Endometrial microvascular endothelial cells (primary cell): ENCODE measurements around the gene POLR2E. TPM values are rescaled to one million over a fixed set of nuclear protein-coding genes. Genes with fewer than 3 reads are reported as not detected.
"Not testable (repeated sequence)": the region's sequence is repeated elsewhere in the genome, so short reads cannot be mapped to it uniquely, and the experiment has no call there.

Experiments
- in situ Hi-C: cut with HindIII; loops from 2 replicates; pipeline ENCODE4 v1.10.0; 2017; ENCODE audit warnings: low sequenced_read_pairs, low pct_unique_long_range_greater_than_20kb; ENCODE audit errors: inconsistent ontology term
- total RNA-seq: library from RNA; depleted of rRNA; stranded (reverse); fragments of >200 nt; gene quantifications from one replicate; pipeline ENCODE4 v1.2.3, GENCODE V29; 2015; ENCODE audit errors: inconsistent ontology term

The POLR2E gene
- 304 TPM for total RNA-seq

DNA sequence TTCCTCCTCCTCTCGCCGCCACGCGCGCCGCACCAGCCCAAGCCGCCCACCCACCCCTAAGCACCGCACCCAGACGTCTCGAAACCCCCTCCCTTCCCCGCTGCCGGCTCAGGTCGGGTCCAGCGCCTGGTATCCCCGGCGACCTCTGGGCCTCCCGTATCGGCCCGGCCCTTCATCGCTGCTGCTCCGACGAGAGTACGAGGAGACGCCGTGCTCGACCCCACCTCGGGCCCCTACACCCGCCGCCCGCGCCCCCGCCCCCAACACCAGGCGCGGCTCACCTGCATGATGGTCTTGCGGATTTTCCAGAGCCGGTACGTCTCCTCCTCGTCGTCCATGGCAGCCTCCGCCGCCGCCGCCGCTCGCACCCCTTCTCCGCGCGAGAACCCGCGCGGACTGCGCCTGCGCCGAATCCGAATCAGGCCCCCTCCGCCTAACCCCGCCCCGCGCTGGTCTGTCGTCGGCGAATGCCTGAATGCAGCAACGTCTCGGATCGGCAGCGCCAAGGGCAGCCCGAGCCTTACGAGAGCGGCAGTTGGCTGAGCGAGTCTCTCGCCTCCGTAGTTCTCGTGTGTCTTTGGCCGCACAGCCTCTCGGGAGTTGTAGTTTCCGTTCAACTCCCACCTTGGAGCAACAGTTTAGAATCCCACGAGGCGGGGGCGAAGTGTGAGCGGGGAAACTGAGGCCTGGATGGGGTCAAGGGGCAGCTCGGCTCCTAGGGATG is at the start of gene POLR2E:
Gene POLR2E, minus strand, starts transcription at position 398 of the 724 bp plus-strand sequence. Its CDS starts 60 bp downstream, at position 338.
- in situ Hi-C loops: no loop called here

- in situ Hi-C loops: no loop called here
These were observed 49.6 kb upstream of the POLR2E start for GRCh38 chr19:1144741-1145140.

- in situ Hi-C loops: no loop called here
These were observed 48.7 kb upstream of the POLR2E start for GRCh38 chr19:1143828-1144399.

DNA sequence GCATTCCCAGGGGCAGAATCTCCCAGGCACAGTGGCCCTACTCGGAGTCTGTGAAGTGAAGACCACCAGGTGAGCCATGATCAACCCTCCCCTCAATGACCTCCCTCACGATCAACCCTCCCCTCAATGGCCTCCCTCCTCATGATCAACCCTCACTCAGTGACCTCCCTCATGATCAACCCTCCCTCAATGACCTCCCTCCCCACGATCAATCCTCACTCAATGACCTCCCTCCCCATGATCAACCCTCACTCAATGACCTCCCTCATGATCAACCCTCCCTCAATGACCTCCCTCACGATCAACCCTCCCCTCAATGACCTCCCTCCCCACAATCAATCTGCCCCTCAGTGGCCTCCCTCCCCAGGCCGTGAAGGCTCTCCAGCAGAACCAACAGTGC is 46.8 kb upstream of the POLR2E start:
- in situ Hi-C loops: no loop called here

DNA sequence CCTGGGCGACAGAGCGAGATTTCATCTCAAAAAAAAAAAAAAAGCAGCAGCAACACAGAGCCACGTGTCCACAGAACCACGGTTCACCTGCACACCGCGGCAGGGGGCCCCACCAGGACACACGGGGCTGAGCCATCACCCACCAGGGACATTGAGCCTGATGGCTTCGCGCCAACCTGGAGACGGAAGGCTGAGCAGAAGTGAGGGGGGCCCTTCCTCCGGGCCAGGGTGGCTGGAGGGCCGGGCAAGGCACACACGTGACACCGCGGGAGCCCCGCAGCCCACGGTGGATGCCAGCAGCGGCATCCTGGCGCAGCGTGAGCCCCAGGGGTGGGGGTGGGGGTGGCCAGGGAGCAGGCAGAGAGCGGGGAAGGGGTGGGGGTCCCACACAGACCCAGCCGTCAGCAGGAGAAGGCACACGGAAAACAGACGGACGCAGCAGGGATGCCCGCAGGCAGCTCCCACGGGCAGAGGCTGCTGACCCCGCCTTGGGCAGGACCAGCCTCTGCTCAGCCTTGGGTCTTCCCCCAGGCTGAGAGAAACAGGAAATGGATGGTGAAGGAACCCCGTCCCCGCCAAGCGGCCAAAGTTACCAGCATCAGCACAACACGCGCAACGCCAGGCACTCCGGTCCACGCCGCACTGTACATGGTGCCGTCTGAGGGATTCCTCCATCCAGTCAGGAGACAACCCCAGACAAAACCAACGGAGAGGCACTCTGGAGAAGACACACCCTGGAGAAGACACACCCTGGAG is 45.3 kb upstream of the POLR2E start:
- in situ Hi-C loops: no loop called here

DNA sequence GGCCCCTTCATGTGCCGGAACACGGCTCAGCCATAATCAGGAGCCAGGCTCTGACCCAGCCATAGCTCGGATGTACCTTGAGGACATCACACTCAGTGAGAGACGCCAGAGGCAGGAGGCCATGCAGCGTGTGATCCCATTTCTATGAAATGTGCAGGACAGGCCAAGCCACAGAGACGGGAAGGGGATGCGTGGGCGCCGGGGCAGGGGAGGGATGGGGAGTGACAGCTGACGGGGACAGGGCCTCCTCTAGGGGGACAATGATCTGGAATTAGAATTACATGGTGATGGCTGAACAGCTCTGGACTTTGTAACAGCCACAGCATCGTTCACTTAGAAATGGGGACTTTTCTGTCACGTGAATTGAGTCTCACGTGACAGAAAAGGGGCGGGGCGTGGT is 44.0 kb upstream of the POLR2E start:
- in situ Hi-C loops: no loop called here

- in situ Hi-C loops: no loop called here
These were observed 42.9 kb upstream of the POLR2E start for GRCh38 chr19:1138121-1138520.

DNA sequence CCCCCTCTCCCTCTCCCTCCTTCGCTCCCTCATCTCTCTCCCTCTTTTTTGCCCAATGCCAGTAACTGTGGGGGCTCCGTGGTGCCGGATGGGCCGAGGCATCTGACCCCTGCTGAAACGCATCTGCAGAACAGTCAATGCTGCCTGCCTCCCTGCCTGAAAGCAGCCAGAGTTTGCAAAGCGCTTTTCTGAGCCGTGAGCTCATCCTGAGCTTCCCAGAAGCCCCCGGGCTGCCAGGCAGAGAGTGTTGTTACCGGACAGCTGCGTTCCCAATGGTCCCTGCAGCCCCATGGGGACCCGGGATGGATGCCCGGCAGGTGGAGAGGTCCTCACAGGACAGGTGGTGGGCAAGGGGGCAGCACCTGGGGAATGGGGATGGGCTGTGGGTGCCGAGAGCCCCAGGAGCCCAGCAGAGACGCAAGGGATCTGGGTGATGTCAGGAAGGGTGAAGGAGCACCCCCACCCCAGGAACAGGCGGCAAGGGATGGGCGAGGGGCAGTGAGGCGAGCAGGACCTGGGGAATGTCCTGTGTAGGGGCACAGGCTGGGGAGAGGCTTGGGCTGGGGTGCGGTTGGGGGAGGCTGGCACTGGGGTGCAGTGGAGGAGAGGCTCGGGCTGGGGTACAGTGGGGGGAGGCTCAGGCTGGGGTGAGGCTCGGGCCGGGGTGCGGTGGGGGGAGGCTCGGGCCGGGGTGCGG is 41.6 kb upstream of the POLR2E start:
- in situ Hi-C loops: no loop called here

GRCh38 chr19:1136201-1136600 is 41.0 kb upstream of the POLR2E start:
- in situ Hi-C loops: no loop called here

- in situ Hi-C loops: no loop called here
These were observed 40.3 kb upstream of the POLR2E start for GRCh38 chr19:1135454-1135853.

- in situ Hi-C loops: no loop called here
These were observed 39.3 kb upstream of the POLR2E start for GRCh38 chr19:1134431-1134830.

DNA sequence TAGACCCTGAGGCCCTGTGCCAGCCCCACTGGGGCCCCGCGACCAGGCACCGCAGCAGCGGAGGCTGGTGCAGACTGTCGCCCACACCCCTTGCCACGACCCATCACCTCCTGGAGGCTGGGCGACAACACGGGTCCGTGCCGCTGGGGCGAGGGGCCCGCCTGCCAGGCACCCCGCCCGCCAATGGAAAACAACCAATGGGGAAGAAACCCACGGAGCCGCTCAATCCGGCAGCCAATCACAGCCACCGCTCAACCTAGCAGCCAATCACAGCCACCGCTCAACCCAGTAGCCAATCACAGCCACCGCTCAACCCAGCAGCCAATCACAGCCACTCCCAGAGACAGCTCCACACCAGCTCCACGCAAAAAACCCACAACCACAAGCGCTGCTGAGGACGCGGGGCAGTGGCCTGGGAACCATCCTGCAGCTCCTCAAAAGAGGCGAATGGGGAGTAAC is 38.3 kb upstream of the POLR2E start:
- in situ Hi-C loops: no loop called here

DNA sequence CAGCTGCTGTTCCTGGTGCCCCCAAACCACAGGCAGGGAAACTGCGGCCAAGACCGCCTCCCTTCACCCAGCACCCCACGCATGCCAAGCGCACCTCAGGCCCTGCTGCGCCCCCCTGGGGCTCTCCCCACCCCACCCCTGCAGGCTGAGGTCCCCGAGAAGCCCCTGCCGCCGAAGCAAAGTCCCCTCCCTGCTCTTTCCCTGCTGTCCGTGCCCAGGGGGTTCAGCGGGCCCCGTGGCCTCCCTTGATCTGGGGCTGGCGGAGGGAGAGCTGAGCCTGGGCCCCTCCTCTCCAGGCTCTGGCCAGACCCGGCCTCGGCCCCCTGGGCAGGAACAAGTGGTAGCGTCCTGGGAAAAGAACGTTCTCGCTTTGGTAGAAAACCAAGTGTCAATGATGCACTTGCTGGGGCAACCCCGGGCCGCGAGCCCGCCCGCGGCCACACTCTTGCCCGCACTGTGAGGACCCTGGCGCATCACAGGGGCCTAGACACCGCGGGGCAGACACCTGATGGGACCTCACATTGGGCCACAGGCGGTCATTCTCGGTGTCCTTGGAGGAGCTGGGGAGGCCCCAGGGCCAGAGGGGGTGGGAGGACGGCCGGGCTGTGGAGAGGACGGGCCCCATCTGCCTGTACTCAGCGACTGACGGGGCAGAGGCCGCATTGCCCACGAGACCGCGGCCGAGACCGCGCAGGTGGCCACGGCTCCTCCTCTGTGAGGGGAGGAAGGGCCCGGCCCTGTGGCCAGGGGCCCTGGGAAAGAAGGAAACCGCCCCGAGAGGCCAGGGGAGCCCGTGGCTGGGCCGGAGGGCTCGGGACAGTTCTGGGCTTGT is 37.6 kb upstream of the POLR2E start:
- in situ Hi-C loops: no loop called here

DNA sequence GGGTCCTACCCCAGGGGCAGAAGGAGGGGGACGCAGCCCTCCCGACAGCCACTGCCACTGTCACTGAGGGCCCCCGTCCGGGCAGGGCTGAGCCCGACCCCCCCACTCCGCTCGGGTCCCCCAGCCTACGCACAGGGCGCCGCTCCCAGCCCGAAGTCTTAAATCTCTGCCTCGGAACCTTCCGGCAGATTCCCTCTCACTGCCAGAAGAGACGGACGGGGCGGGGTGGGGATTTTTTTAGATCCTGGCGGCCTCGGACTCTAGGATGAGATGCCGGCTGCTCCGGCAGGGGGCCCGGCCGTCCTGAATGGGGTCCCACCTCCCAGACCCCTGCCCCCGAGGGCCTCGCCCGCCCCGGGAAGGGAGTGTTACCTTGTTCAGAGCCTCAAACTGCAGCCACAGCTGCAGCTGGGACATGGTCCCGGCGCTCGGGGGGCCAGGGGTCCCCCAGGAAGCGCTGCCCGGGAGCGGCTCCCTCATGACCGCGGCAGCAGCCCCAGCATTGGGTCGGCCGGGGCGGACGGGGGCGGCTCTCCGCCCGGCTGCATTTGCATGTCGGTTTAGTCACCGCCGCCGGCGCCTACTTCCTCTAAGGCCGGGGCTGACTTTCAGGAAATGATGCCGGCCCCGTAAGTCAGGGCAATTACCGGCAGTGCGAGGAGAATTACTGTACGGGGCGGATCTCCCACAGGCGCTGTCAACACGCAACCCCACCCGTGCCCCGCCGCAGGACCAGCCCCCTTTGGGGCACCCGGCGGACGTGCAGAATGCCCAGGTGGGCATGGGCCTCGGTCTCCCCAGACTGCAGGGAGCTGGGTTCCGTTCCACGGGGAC is 36.8 kb upstream of the POLR2E start:
- in situ Hi-C loops: no loop called here

DNA sequence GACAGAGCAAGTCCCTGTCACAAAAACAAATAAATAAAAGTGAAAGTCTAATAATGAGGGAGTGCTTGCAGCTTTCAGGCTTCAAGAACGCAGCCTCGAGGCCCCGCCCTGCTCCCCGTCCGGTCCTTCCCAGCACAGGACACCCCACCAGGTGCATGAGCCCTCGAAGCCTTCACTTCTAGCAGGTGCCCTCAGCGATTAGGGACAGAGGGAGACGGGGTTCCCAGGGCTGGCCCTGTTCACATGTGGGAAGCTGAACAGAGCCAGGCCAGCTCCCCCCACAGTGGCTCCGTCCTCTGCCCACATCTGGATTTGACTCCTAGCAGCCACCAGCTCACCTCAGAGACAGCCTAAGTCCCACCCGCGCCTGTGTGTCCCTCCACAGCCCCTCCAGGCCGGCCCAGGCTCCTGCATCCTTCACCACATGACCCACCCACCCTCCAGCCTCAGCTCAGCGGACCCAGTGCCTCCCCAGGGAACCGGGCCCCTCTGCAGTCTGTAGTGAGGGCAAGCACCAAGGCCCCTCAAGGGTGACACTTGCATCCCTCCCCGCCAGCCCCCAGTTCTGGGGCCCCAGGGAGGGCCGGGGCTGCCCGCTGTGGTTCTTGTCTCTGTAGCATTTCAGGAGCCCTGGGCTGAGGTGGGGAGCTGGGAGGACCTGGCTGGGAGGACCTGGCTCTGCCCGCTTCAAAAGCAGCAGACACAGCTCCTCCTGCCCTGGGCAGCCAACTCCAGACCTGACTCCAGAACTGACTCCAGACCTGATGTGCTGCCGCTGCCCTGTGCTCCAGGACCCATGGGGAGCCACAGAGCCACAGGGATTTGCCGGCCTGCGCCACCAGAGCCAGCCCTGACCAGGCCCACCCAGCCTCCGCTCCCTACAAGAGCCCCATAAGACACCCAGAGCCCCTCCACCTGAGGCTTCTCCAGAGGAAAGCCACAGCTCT is 35.9 kb upstream of the POLR2E start:
- in situ Hi-C loops: no loop called here

DNA sequence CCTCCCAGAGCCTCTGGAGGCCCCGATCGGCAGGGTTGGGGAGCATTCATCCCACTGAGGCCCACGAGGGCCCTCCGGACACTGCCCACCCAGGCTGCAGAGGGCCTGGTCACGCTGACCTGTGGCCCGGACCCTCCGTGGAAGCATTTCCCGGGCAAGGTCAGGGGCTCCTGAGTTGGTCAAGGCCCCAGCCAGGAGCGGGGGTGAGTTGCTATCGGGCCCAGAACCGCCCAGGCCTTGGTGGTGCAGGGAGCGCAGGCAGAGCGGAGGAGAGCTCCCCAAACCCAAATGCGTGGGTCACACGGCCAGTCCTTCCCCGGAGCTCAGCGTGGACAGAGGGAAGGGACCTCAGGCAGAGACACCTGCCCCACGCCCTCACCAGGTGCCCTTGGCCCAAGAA is 34.4 kb upstream of the POLR2E start:
- in situ Hi-C loops: no loop called here

GRCh38 chr19:1129084-1129483 is 33.9 kb upstream of the POLR2E start:
- in situ Hi-C loops: not testable (repeated sequence)
